22Rv1 (cell line): ENCODE results near the gene ZNF526.

Experiments
- CTCF ChIP-seq: fragments of 450-650 bp; IDR thresholded peaks from 2 replicates; pipeline ENCODE4 v1.5.1; 2017; ENCODE audit warnings: mild to moderate bottlenecking
- ZFX ChIP-seq: fragments of 450-650 bp; IDR thresholded peaks from 2 replicates; pipeline ENCODE4 v1.6.1; 2017; ENCODE audit warnings: antibody characterized with exemption, borderline replicate concordance

GRCh38 chr19:42270346-42271044, 50.4 kb downstream of the ZNF526 start:
- no peak for TF ChIP-seq CTCF
- TF ChIP-seq ZFX: no peak
